ENCODE results near the gene GOLGA7B. TPM values are rescaled to one million over a fixed set of nuclear protein-coding genes. Genes with fewer than 3 reads are reported as not detected.

Gene GOLGA7B
- total and polyA plus RNA-seq, 12 donors, result 0.05 to 1.0 (median 0.24) TPM

GRCh38 chr10:97887399-97887798 is 37.8 kb downstream of the GOLGA7B start:
- Histone ChIP-seq H3K9me3 (no peaks in the 10 kb centered on the region), H3K27ac (no peak overlapping the region), H3K36me3 (no peaks in the 10 kb centered on the region), H3K4me3 (no peak overlapping the region), H3K4me1 (no peaks in the 10 kb centered on the region), H3K27me3 (peaks cover 0 to 7% (median 0%) of the 10 kb centered on the region in 7 donors)
- 84 to 90% methylated on average over 6 of the region's 6 CpGs for WGBS, 2 donors
- ATAC-seq, result peak in 1 of 8 donors; percentile 28
- no peak for DNase-seq
- TF ChIP-seq CTCF (IDR thresholded peaks at IDR 0.05), result no peak
- intact Hi-C loops (cut with DNase I), result no loop called here

- intact Hi-C loops (cut with DNase I), result no loop called here
- Histone ChIP-seq H3K27me3 (peaks cover 0 to 7% (median 0%) of the 10 kb centered on the region in 7 donors), H3K36me3 (no peaks in the 10 kb centered on the region), H3K4me3 (no peak overlapping the region), H3K27ac (no peak overlapping the region), H3K4me1 (no peaks in the 10 kb centered on the region), H3K9me3 (no peaks in the 10 kb centered on the region)
- no peak for ATAC-seq
- no peak for TF ChIP-seq CTCF (IDR thresholded peaks at IDR 0.05)
- no peak for DNase-seq
- 93 to 94% methylated on average over 7 of the region's 7 CpGs for WGBS, 2 donors
Measured at GRCh38 chr10:97888134-97888533, 38.5 kb downstream of the GOLGA7B start.

GRCh38 chr10:97888641-97889262 is 39.1 kb downstream of the GOLGA7B start:
- no peak for DNase-seq
- Histone ChIP-seq H3K4me1 (no peaks in the 10 kb centered on the region), H3K4me3 (no peak overlapping the region), H3K9me3 (no peaks in the 10 kb centered on the region), H3K27me3 (peaks cover 0 to 7% (median 0%) of the 10 kb centered on the region in 7 donors), H3K36me3 (no peaks in the 10 kb centered on the region), H3K27ac (no peak overlapping the region)
- no peak for TF ChIP-seq CTCF (IDR thresholded peaks at IDR 0.05)
- 68 to 72% methylated on average over 12 of the region's 12 CpGs for WGBS, 2 donors
- no peak for ATAC-seq
- intact Hi-C loops (cut with DNase I), result no loop called here

GRCh38 chr10:97889461-97890265 is 40.0 kb downstream of the GOLGA7B start:
- Histone ChIP-seq H3K4me1 (no peaks in the 10 kb centered on the region), H3K9me3 (no peaks in the 10 kb centered on the region), H3K27ac (no peak overlapping the region), H3K36me3 (no peaks in the 10 kb centered on the region), H3K27me3 (peaks cover 0 to 7% (median 0%) of the 10 kb centered on the region in 7 donors), H3K4me3 (no peak overlapping the region)
- 60 to 62% methylated on average over 18 of the region's 18 CpGs for WGBS, 2 donors
- intact Hi-C loops (cut with DNase I), result no loop called here
- no peak for TF ChIP-seq CTCF (IDR thresholded peaks at IDR 0.05)
- no peak for ATAC-seq
- no peak for DNase-seq
